NT2/D1 (cell line): ENCODE measurements around the gene VWDE.

Experiments
- SUZ12 ChIP-seq: IDR thresholded peaks from 2 replicates; pipeline ENCODE4 v1.6.1; 2011; ENCODE audit not compliant: insufficient read length, insufficient read depth; ENCODE audit errors: extremely low read depth
- YY1 ChIP-seq: IDR thresholded peaks from 2 replicates; pipeline ENCODE4 v1.6.1; 2011; ENCODE audit not compliant: insufficient read length, insufficient read depth
- ZNF274 ChIP-seq: IDR thresholded peaks from 2 replicates; pipeline ENCODE4 v1.6.1; 2011; ENCODE audit warnings: mild to moderate bottlenecking, low read depth, low read length

DNA sequence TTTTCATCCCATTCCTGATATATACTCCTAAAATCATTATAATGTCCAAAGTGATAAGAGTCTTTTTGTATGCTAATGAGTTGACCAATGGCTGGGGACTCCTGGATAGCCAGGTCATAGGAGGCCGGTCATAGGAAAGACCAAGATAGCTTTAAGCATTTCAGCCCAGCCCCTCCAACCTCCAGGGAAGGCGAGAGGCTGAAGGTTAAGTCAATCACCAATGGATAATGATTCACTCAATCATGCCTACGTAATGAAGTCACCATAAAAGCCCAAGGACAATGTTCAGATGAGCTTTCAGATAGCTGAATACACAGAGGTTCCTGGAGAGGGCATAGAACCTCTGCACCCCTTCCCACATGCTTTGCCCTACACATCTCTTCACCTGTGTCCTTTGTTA lies 75.7 kb downstream of the VWDE start:
- TF ChIP-seq YY1 (no peak), ZNF274 (no peak), SUZ12 (no peak)
